ENCODE results near the gene KCNH3.

The KCNH3 gene

DNA sequence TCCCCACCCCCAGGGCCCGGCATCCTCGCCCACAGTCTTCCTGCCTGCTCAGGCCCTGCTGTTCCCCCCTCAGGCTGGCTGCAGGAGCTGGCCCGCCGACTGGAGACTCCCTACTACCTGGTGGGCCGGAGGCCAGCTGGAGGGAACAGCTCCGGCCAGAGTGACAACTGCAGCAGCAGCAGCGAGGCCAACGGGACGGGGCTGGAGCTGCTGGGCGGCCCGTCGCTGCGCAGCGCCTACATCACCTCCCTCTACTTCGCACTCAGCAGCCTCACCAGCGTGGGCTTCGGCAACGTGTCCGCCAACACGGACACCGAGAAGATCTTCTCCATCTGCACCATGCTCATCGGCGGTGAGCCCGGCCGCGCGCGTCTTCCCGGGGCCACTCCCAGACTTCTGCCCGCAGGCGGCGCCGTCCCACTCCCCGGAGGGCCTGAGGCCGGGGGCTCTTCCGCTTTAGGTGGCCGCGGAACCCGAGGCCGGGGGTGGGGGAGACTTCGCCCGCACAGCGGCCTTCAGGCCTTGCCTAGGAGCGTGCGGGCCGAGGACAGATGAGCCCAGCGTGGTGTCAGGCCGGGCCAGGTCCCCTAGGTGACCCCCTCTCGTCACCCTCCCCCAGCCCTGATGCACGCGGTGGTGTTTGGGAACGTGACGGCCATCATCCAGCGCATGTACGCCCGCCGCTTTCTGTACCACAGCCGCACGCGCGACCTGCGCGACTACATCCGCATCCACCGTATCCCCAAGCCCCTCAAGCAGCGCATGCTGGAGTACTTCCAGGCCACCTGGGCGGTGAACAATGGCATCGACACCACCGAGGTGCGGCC is 10.2 kb downstream of the KCNH3 start:
- Histone ChIP-seq H3K9me3 (ENCODE audit: insufficient read depth, low read depth, low read length) (no peaks in the 10 kb centered on the region), H3K4me1 (ENCODE audit: insufficient read depth, low read length) (0 out of 2 replicates have a peak, but pooled peaks cover 3% of the 10 kb centered on the region), H3K9ac (ENCODE audit: low read depth, low read length) (no peak overlapping the region), H3K27me3 (ENCODE audit: insufficient read depth, low read length) (peaks cover 87% of the 10 kb centered on the region), H3K4me3 (ENCODE audit: low read length) (peak overlapping the region; percentile 53), H3K27ac (ENCODE audit: low read depth, low read length) (no peak overlapping the region), H3K36me3 (ENCODE audit: insufficient read depth, low read length) (no peaks in the 10 kb centered on the region)
- WGBS, result 20% methylated on average over 70 of the region's 70 CpGs

DNA sequence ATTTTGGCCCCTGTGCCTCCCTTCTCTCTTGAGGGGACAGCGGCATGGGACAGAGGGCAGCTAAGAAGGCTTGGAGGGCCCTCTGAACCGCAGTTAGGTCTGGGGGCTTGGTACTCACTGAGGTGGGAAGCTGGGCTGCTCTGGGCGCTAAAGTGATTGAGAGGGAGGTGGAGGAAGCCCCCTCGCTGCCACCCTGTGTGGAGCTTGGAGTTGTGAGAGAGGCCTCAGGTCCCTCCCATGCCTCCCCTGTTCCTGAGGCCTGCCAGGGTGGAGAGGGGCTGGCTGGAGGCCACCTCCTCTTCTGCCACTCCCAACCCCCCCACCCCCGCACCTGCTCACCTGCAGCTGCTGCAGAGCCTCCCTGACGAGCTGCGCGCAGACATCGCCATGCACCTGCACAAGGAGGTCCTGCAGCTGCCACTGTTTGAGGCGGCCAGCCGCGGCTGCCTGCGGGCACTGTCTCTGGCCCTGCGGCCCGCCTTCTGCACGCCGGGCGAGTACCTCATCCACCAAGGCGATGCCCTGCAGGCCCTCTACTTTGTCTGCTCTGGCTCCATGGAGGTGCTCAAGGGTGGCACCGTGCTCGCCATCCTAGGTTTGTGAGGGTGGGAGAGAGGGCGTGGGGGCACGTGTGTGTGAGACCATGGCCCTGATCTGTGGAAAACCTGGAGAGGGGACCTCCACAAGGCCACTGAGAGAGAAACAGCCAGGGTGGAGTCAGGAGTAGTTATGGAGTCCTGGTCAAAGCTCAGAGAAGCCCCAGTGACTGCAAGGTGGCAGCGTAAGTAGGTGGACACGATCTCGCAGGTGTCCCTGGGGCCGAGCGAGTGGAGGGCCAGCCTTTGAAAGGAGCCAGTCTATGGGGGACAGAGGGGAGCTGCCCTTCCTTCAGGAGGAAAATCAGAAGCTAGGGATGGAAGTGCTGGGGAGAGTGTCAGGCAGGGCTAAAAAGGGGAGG is 11.2 kb downstream of the KCNH3 start:
- H3K9me3 ChIP-seq (ENCODE audit: insufficient read depth, low read depth, low read length), result no peaks in the 10 kb centered on the region
- peaks cover 77% of the 10 kb centered on the region for H3K27me3 ChIP-seq (ENCODE audit: insufficient read depth, low read length)
- WGBS, result 91% methylated on average over 28 of the region's 28 CpGs
- peak overlapping the region; percentile 53; the same call in 1 of the 2 replicates for H3K4me3 ChIP-seq (ENCODE audit: low read length)
- H3K9ac ChIP-seq (ENCODE audit: low read depth, low read length), result no peak overlapping the region
- no peak overlapping the region for H3K27ac ChIP-seq (ENCODE audit: low read depth, low read length)
- 0 out of 2 replicates have a peak, but pooled peaks cover 3% of the 10 kb centered on the region for H3K4me1 ChIP-seq (ENCODE audit: insufficient read depth, low read length)
- no peaks in the 10 kb centered on the region for H3K36me3 ChIP-seq (ENCODE audit: insufficient read depth, low read length)

DNA sequence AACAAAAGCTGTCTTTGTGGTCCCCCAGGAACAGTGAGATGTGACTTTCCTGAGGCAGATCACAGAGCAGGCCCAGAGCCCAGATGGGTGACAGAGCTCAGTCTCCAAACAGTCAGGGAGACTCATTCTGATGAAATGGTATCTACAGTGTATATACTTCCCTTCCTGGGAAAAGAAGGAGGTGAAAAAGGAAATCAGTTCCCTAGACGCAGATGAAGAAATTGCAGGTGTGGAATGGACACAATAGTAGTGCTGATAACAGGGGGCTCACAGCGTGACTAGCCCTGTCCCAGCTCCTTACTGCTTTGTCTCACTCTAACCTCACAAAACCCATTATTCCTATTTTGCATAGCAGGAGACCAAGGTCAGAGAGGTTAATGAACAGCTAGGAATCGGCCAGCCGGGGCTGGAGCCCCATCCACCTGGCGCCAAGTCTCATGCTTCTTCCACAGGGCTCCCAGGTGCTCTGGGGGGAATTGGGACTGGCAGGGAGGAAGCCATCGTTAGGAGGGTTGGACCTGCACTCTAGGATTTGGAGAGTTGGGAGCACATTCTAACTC is 11.9 kb downstream of the KCNH3 start:
- H3K9me3 ChIP-seq (ENCODE audit: insufficient read depth, low read depth, low read length), result no peaks in the 10 kb centered on the region
- H3K4me1 ChIP-seq (ENCODE audit: insufficient read depth, low read length), result 0 out of 2 replicates have a peak, but pooled peaks cover 3% of the 10 kb centered on the region
- no peak overlapping the region for H3K9ac ChIP-seq (ENCODE audit: low read depth, low read length)
- H3K36me3 ChIP-seq (ENCODE audit: insufficient read depth, low read length), result no peaks in the 10 kb centered on the region
- H3K27ac ChIP-seq (ENCODE audit: low read depth, low read length), result no peak overlapping the region
- WGBS, result 84% methylated on average over 6 of the region's 6 CpGs
- no peak overlapping the region for H3K4me3 ChIP-seq (ENCODE audit: low read length)
- peaks cover 70% of the 10 kb centered on the region for H3K27me3 ChIP-seq (ENCODE audit: insufficient read depth, low read length)

DNA sequence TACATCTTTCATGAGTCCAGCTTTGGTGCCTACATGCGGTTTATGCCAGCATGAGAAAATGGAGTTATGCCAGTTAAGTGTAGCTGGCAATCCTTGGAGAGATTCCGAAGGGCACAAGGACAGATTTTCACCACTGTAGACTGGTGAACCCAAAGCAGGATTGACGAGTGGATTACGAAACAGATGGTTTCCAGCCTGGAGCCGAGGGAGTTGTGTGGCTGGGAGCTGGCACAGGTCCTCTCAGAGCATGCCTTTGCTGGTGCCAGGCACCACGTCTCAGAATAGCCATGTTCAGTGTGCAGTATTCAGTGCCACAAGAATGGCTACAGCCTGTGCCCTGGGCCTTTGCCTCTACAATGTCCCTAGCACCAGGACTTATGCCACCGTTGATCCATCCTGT is 13.2 kb downstream of the KCNH3 start:
- Histone ChIP-seq H3K36me3 (ENCODE audit: insufficient read depth, low read length) (peaks cover 9% of the 10 kb centered on the region), H3K4me1 (ENCODE audit: insufficient read depth, low read length) (0 out of 2 replicates have a peak, but pooled peaks cover 3% of the 10 kb centered on the region), H3K4me3 (ENCODE audit: low read length) (no peak overlapping the region), H3K27ac (ENCODE audit: low read depth, low read length) (no peak overlapping the region), H3K9me3 (ENCODE audit: insufficient read depth, low read depth, low read length) (no peaks in the 10 kb centered on the region), H3K9ac (ENCODE audit: low read depth, low read length) (no peak overlapping the region), H3K27me3 (ENCODE audit: insufficient read depth, low read length) (peaks cover 61% of the 10 kb centered on the region)
- 89% methylated on average over 7 of the region's 7 CpGs for WGBS

DNA sequence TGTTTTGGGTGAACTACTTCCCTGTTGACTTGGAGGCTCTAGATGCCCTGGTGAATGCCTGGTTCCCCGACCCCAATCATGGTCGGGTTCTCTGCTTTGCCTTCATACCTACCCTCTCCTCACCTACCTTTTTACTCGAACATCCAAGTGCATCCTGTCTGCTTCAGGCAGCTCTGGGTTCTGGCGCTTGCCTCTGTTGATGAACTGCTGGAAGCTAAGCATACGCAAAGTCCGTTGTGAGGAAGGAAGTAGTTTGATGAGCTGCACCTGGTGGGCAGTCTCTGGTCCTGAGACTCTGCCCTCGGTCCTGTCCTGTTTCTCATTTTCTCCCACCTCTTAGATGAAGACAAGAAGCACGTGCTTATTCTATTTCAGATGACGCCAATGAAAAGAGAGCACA is 13.6 kb downstream of the KCNH3 start:
- Histone ChIP-seq H3K4me3 (ENCODE audit: low read length) (no peak overlapping the region), H3K27ac (ENCODE audit: low read depth, low read length) (no peak overlapping the region), H3K36me3 (ENCODE audit: insufficient read depth, low read length) (peaks cover 12% of the 10 kb centered on the region), H3K9ac (ENCODE audit: low read depth, low read length) (no peak overlapping the region), H3K27me3 (ENCODE audit: insufficient read depth, low read length) (peaks cover 57% of the 10 kb centered on the region), H3K9me3 (ENCODE audit: insufficient read depth, low read depth, low read length) (no peaks in the 10 kb centered on the region), H3K4me1 (ENCODE audit: insufficient read depth, low read length) (0 out of 2 replicates have a peak, but pooled peaks cover 3% of the 10 kb centered on the region)
- 87% methylated on average over 9 of the region's 9 CpGs for WGBS

DNA sequence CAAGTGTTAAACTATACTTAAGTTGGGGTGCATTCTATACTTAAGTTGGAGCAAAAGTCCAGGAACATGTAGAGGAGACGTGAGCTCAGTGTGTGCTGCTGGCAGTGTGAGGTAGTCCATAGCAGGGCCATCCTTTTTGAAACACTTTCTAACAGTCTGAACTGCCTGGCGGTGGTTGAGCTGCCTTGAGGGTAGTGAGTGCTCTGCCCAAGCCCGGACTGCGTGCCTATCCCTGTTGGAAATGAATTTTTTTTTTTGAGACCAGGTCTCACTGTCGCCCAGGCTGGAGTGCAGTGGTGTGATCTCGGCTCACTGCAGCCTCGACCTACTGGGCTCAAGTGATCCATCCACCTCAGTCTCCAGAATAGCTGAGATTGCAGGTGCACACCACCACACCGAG is 14.1 kb downstream of the KCNH3 start:
- Histone ChIP-seq H3K27ac (ENCODE audit: low read depth, low read length) (no peak overlapping the region), H3K4me3 (ENCODE audit: low read length) (no peak overlapping the region), H3K4me1 (ENCODE audit: insufficient read depth, low read length) (0 out of 2 replicates have a peak, but pooled peaks cover 3% of the 10 kb centered on the region), H3K9ac (ENCODE audit: low read depth, low read length) (no peak overlapping the region), H3K27me3 (ENCODE audit: insufficient read depth, low read length) (peaks cover 52% of the 10 kb centered on the region), H3K36me3 (ENCODE audit: insufficient read depth, low read length) (peaks cover 16% of the 10 kb centered on the region), H3K9me3 (ENCODE audit: insufficient read depth, low read depth, low read length) (no peaks in the 10 kb centered on the region)
- 90% methylated on average over 8 of the region's 8 CpGs for WGBS

DNA sequence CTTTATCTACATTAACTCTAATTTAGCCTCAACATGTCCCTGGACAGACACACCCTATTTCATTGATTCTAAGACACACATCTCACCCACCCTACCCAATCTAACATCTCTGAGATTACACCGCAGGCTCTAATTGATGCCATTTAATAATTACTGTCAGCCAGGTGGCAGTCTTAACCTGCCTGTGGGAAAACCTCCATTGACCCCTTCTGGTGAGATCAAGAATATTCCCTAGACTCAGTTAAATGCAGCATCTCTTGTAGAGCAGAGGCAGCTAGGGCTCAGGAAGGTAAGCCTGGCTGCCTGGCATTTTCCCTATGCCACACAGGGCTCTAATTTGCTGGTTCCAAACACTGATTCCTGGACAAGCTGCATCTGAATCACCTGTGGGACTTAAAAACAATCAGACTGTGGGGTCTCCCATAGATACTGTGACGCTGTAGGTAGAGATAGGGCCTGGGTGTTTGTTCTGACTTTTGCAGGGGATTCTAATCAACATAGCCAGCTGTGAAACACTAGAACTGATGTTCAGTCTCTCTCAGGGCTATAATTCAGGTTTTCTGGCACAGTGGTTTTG is 14.8 kb downstream of the KCNH3 start:
- 67% methylated on average over 2 of the region's 2 CpGs for WGBS
- Histone ChIP-seq H3K27me3 (ENCODE audit: insufficient read depth, low read length) (peaks cover 45% of the 10 kb centered on the region), H3K27ac (ENCODE audit: low read depth, low read length) (no peak overlapping the region), H3K4me1 (ENCODE audit: insufficient read depth, low read length) (0 out of 2 replicates have a peak, but pooled peaks cover 3% of the 10 kb centered on the region), H3K9ac (ENCODE audit: low read depth, low read length) (no peak overlapping the region), H3K9me3 (ENCODE audit: insufficient read depth, low read depth, low read length) (no peaks in the 10 kb centered on the region), H3K4me3 (ENCODE audit: low read length) (no peak overlapping the region), H3K36me3 (ENCODE audit: insufficient read depth, low read length) (peaks cover 23% of the 10 kb centered on the region)

DNA sequence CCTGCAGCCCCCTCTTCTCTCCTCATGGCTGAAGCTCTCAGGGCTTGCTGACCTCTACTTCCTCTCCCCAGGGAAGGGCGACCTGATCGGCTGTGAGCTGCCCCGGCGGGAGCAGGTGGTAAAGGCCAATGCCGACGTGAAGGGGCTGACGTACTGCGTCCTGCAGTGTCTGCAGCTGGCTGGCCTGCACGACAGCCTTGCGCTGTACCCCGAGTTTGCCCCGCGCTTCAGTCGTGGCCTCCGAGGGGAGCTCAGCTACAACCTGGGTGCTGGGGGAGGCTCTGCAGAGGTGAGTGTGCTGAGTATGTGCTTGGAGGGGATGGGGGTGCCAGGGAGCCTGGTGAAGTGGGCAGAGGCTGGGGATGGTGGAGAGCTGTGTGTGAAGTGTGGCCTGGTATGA is 15.4 kb downstream of the KCNH3 start:
- no peak overlapping the region for H3K9ac ChIP-seq (ENCODE audit: low read depth, low read length)
- H3K4me1 ChIP-seq (ENCODE audit: insufficient read depth, low read length), result 0 out of 2 replicates have a peak, but pooled peaks cover 3% of the 10 kb centered on the region
- H3K9me3 ChIP-seq (ENCODE audit: insufficient read depth, low read depth, low read length), result no peaks in the 10 kb centered on the region
- H3K27me3 ChIP-seq (ENCODE audit: insufficient read depth, low read length), result peaks cover 39% of the 10 kb centered on the region
- WGBS, result 90% methylated on average over 15 of the region's 15 CpGs
- H3K36me3 ChIP-seq (ENCODE audit: insufficient read depth, low read length), result peaks cover 30% of the 10 kb centered on the region
- H3K27ac ChIP-seq (ENCODE audit: low read depth, low read length), result no peak overlapping the region
- no peak overlapping the region for H3K4me3 ChIP-seq (ENCODE audit: low read length)

DNA sequence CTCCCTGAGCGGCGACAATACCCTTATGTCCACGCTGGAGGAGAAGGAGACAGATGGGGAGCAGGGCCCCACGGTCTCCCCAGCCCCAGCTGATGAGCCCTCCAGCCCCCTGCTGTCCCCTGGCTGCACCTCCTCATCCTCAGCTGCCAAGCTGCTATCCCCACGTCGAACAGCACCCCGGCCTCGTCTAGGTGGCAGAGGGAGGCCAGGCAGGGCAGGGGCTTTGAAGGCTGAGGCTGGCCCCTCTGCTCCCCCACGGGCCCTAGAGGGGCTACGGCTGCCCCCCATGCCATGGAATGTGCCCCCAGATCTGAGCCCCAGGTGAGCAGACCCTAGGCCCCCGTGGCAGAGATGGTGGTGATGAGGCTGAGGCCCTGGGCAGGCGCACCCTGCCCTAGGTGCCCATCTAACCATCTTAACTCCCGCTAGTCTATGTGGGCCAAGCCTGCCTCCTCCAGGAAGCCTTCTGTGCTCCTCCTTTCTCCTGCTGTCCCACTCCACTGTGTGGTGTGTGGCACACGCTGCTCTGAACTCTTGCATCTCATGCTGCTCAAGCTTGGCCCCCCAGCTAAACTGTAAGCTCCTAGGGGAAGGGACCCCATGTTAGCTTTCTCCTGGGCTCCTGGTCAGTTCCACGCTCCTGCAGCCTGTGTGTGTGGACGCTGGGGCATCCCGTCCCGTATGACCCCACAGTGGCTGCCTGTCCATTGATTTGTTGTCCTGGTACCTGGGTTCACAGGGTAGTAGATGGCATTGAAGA is 17.0 kb downstream of the KCNH3 start:
- Histone ChIP-seq H3K9me3 (ENCODE audit: insufficient read depth, low read depth, low read length) (no peaks in the 10 kb centered on the region), H3K4me1 (ENCODE audit: insufficient read depth, low read length) (no peaks in the 10 kb centered on the region), H3K36me3 (ENCODE audit: insufficient read depth, low read length) (peaks cover 45% of the 10 kb centered on the region), H3K27ac (ENCODE audit: low read depth, low read length) (no peak overlapping the region), H3K9ac (ENCODE audit: low read depth, low read length) (no peak overlapping the region), H3K27me3 (ENCODE audit: insufficient read depth, low read length) (peaks cover 23% of the 10 kb centered on the region), H3K4me3 (ENCODE audit: low read length) (no peak overlapping the region)
- WGBS, result 92% methylated on average over 18 of the region's 18 CpGs

Measured in HUES64 (cell line).